Spleen (tissue), 7 donors: ENCODE data around the gene NOP9.

Source experiments
- CTCF ChIP-seq, 11 experiments: fragments of 200-600 bp in 7 of 11; fragments of 450-650 bp in 4 of 11; sonication (generic) in 4 of 11; IDR thresholded peaks in 8 of 11; conservative IDR thresholded peaks in 3 of 11; 1 replicate in 7 of 11; 2 replicates in 4 of 11; pipeline versions ENCODE4 v1.4.0 to v1.8.0; 2016 to 2021; ENCODE audit warnings: antibody characterized with exemption in 11 of 11, inconsistent platforms in 4 of 11, mild to moderate bottlenecking in 1 of 11
- POLR2A ChIP-seq, 3 donors: fragments of 450-650 bp; IDR thresholded peaks; one replicate each; pipeline ENCODE4 v1.5.1; 2017; ENCODE audit warnings: antibody characterized with exemption in 3 of 3, mild to moderate bottlenecking in 1 of 3
- POLR2AphosphoS5 ChIP-seq, 3 donors: sonication (generic); formaldehyde crosslinking; IDR thresholded peaks; one replicate each; pipeline ENCODE4 v1.5.1; 2017; ENCODE audit warnings: antibody characterized with exemption in 3 of 3
- donor health status: DM: no; HTN: no; CAD: no; lungs with moderate emphysema.
- donor health status: DM: no; HTN: no; CAD: no.
- donor health status: DM: no; HTN: no; CAD: no.

- TF ChIP-seq CTCF (IDR thresholded peaks at IDR 0.05 in 8 of 11, conservative IDR thresholded peaks at IDR 0.05 in 3 of 11) (no peak), POLR2AphosphoS5 (IDR thresholded peaks at IDR 0.05) (peak in 1 of 3 donors; percentile 40), POLR2A (IDR thresholded peaks at IDR 0.05) (no peak)
These were observed 14.3 kb downstream of the NOP9 start for GRCh38 chr14:24313913-24314312.
